HCT116 (cell line): ENCODE measurements around the gene ROBO1. TPM values are rescaled to one million over a fixed set of nuclear protein-coding genes. Genes with fewer than 3 reads are reported as not detected.

Source experiments
- ATAC-seq: fragments of 200-7000 bp; cut with Tn5 transposase; 2 replicates; pipeline ENCODE4 v1.9.1; 2020; ENCODE audit warnings: mild to moderate bottlenecking, moderate library complexity
- BruUV-seq: library from RNA; stranded (reverse); fragments of 400-500 nt; replicated peaks from 2 replicates; lab custom pipeline; 2021; lab: Mats Ljungman, UMichigan
- CTCF ChIA-PET: fragments of 300-600 bp; sonication (Branson Sonifier 250); formaldehyde crosslinking; loops from one replicate; lab custom pipeline; 2021; ENCODE audit warnings: antibody characterized with exemption; lab: Charles Lee
- POLR2A ChIA-PET: fragments of 300-600, 350-600 bp; sonication (Branson Sonifier 250); formaldehyde crosslinking; loops from one replicate; lab custom pipeline; 2021; ENCODE audit warnings: antibody characterized with exemption; lab: Charles Lee
- RAD21 ChIA-PET, 2 experiments: fragments of 300-600 bp; sonication (Branson Sonifier 250); formaldehyde crosslinking; loops; one replicate each; lab custom pipeline; 2023; ENCODE audit warnings: low total read pairs in 2 of 2; ENCODE audit not compliant: uncharacterized antibody in 2 of 2, unreplicated experiment in 2 of 2, low non-redundant PET in 1 of 2; lab: Charles Lee
- DNase-seq: peaks from one replicate; pipeline ENCODE4 v3.0.0-alpha.2; 2010; ENCODE audit warnings: low read depth, low spot score
- H2AFZ ChIP-seq: fragments of 200-600 bp; shearing (Covaris generic), sonication (generic); 2 replicates; pipeline ENCODE4 v1.6.1; 2017; ENCODE audit warnings: low read depth, mixed run types, mixed read lengths, antibody characterized with exemption, low read length; ENCODE audit not compliant: poor library complexity, severe bottlenecking
- H3K27ac ChIP-seq: 2 replicates; pipeline ENCODE4 v1.5.1; 2012; ENCODE audit warnings: low read depth, low read length
- H3K27me3 ChIP-seq: fragments of 200-600 bp; sonication (generic); 2 replicates; pipeline ENCODE4 v1.6.1; 2016; ENCODE audit warnings: mixed run types, low read length, mixed read lengths; ENCODE audit not compliant: insufficient read depth
- H3K36me3 ChIP-seq, 2 experiments: fragments of 200-500 bp in 1 of 2; fragments of 200-600 bp in 1 of 2; sonication (Bioruptor generic) in 1 of 2; sonication (generic) in 1 of 2; 2 replicates each; pipeline versions ENCODE4 v1.5.1 to v1.6.1; 2014 to 2016; ENCODE audit warnings: low read length in 2 of 2, inconsistent platforms in 1 of 2, mixed read lengths in 1 of 2, mixed run types in 1 of 2; ENCODE audit not compliant: insufficient read depth in 2 of 2, control insufficient read depth in 1 of 2
- H3K4me1 ChIP-seq, 2 experiments: fragments of 200-600 bp in 1 of 2; sonication (generic) in 1 of 2; 2 replicates each; pipeline versions ENCODE4 v1.5.1 to v1.6.1; 2012 to 2017; ENCODE audit warnings: low read length in 2 of 2, inconsistent platforms in 1 of 2, mild to moderate bottlenecking in 1 of 2, mixed read lengths in 1 of 2, mixed run types in 1 of 2, moderate library complexity in 1 of 2; ENCODE audit not compliant: insufficient read depth in 2 of 2, control insufficient read depth in 1 of 2
- H3K4me2 ChIP-seq: fragments of 200-600 bp; sonication (generic); 2 replicates; pipeline ENCODE4 v1.6.1; 2017; ENCODE audit warnings: mixed run types, low read length, mixed read lengths
- H3K4me3 ChIP-seq, 2 experiments: fragments of 200-600 bp in 1 of 2; sonication (generic) in 1 of 2; replicated peaks in 1 of 2; 2 replicates each; pipeline ENCODE4 v1.5.1; 2011 to 2016; ENCODE audit warnings: low read length in 2 of 2, control low read depth in 1 of 2, low read depth in 1 of 2, mild to moderate bottlenecking in 1 of 2, mixed read lengths in 1 of 2, mixed run types in 1 of 2
- H3K79me2 ChIP-seq: fragments of 200-600 bp; sonication (generic); 2 replicates; pipeline ENCODE4 v1.6.1; 2017; ENCODE audit warnings: mild to moderate bottlenecking, mixed run types, low read length, moderate library complexity, mixed read lengths; ENCODE audit not compliant: insufficient read depth
- H3K9ac ChIP-seq: fragments of 200-600 bp; sonication (generic); 2 replicates; pipeline ENCODE4 v1.6.1; 2016; ENCODE audit warnings: low read length, mixed read lengths
- H3K9me2 ChIP-seq: fragments of 200-600 bp; sonication (generic), shearing (Covaris generic); 2 replicates; pipeline ENCODE4 v1.6.1; 2017; ENCODE audit warnings: mixed run types, mild to moderate bottlenecking, moderate library complexity; ENCODE audit not compliant: insufficient read depth
- H3K9me3 ChIP-seq, 2 experiments: fragments of 200-500 bp in 1 of 2; fragments of 200-600 bp in 1 of 2; sonication (Bioruptor generic) in 1 of 2; sonication (generic) in 1 of 2; 2 replicates each; pipeline ENCODE4 v1.6.1; 2014 to 2017; ENCODE audit warnings: low read length in 2 of 2, mixed read lengths in 2 of 2, inconsistent platforms in 1 of 2, low read depth in 1 of 2, mild to moderate bottlenecking in 1 of 2, mixed run types in 1 of 2, moderate library complexity in 1 of 2; ENCODE audit not compliant: control insufficient read depth in 1 of 2, insufficient read depth in 1 of 2
- H4K20me1 ChIP-seq: fragments of 200-600 bp; sonication (generic), shearing (Covaris generic); 2 replicates; pipeline ENCODE4 v1.6.1; 2017; ENCODE audit warnings: mixed run types, mild to moderate bottlenecking, moderate library complexity; ENCODE audit not compliant: insufficient read depth
- ATF3 ChIP-seq: IDR thresholded peaks from 2 replicates; pipeline ENCODE4 v1.6.1; 2012
- CBX3 ChIP-seq: IDR thresholded peaks from 2 replicates; pipeline ENCODE4 v1.6.1; 2012; ENCODE audit warnings: low read depth
- CEBPB ChIP-seq: IDR thresholded peaks from 2 replicates; pipeline ENCODE4 v1.6.1; 2012; ENCODE audit warnings: low read depth
- CTCF ChIP-seq, 3 experiments: fragments of 200-600 bp in 1 of 3; sonication (generic) in 1 of 3; IDR thresholded peaks in 2 of 3; conservative IDR thresholded peaks in 1 of 3; 2 replicates each; pipeline ENCODE4 v1.5.1; 2012 to 2017; ENCODE audit warnings: low read depth in 2 of 3, low read length in 2 of 3, antibody characterized with exemption in 1 of 3, borderline replicate concordance in 1 of 3, control low read depth in 1 of 3, mild to moderate bottlenecking in 1 of 3, mixed read lengths in 1 of 3, mixed run types in 1 of 3, moderate library complexity in 1 of 3; ENCODE audit not compliant: insufficient read depth in 1 of 3
- EGR1 ChIP-seq: IDR thresholded peaks from 2 replicates; pipeline ENCODE4 v1.6.1; 2012; ENCODE audit warnings: low read depth
- ELF1 ChIP-seq: IDR thresholded peaks from 2 replicates; pipeline ENCODE4 v1.6.1; 2012; ENCODE audit warnings: low read depth, borderline replicate concordance
- EZH2 ChIP-seq: fragments of 200-600 bp; sonication (generic); IDR thresholded peaks from 2 replicates; pipeline ENCODE4 v1.6.1; 2017; ENCODE audit warnings: antibody characterized with exemption, mixed run types
- EZH2phosphoT487 ChIP-seq: fragments of 200-600 bp; IDR thresholded peaks from 2 replicates; pipeline ENCODE4 v1.6.1; 2018; ENCODE audit warnings: antibody characterized with exemption, borderline replicate concordance
- FOSL1 ChIP-seq: IDR thresholded peaks from 2 replicates; pipeline ENCODE4 v1.6.1; 2012; ENCODE audit warnings: low read depth
- JUND ChIP-seq: IDR thresholded peaks from 2 replicates; pipeline ENCODE4 v1.6.1; 2012
- MAX ChIP-seq: IDR thresholded peaks from 2 replicates; pipeline ENCODE4 v1.6.1; 2012
- POLR2A ChIP-seq: IDR thresholded peaks from 2 replicates; pipeline ENCODE4 v1.7.0; 2011; ENCODE audit warnings: borderline replicate concordance; ENCODE audit not compliant: insufficient read depth, insufficient read length; ENCODE audit errors: extremely low read depth
- POLR2AphosphoS5 ChIP-seq: IDR thresholded peaks from 2 replicates; pipeline ENCODE4 v1.6.1; 2011; ENCODE audit warnings: mild to moderate bottlenecking, low read depth, low read length, moderate library complexity
- RAD21 ChIP-seq: IDR thresholded peaks from 2 replicates; pipeline ENCODE4 v1.6.1; 2012; ENCODE audit warnings: low read depth, mild to moderate bottlenecking
- SIN3A ChIP-seq: IDR thresholded peaks from 2 replicates; pipeline ENCODE4 v1.6.1; 2012; ENCODE audit warnings: low read depth
- TCF7L2 ChIP-seq: IDR thresholded peaks from 2 replicates; pipeline ENCODE4 v1.7.0; 2011; ENCODE audit warnings: borderline replicate concordance, inconsistent platforms; ENCODE audit not compliant: insufficient read depth, insufficient read length; ENCODE audit errors: extremely low read depth
- YY1 ChIP-seq: IDR thresholded peaks from 2 replicates; pipeline ENCODE4 v1.6.1; 2011; ENCODE audit warnings: low read length, low read depth, moderate library complexity, mild to moderate bottlenecking; ENCODE audit not compliant: insufficient replicate concordance; ENCODE audit errors: extremely low read depth
- ZNF274 ChIP-seq: fragments of 200-500 bp; sonication (Bioruptor generic); IDR thresholded peaks from 2 replicates; pipeline ENCODE4 v1.6.1; 2014; ENCODE audit warnings: mild to moderate bottlenecking, low read depth, low read length, inconsistent platforms
- intact Hi-C: fragments of 100-400 bp; cut with micrococcal nuclease; formaldehyde crosslinking; loops from 2 replicates; pipeline ENCODE4 v1.10.0; 2022
- total RNA-seq: library from RNA; stranded (reverse); gene quantifications from one replicate; pipeline ENCODE4 v1.2.1, GENCODE V29; 2021; ENCODE audit not compliant: unreplicated experiment

Gene ROBO1
- total RNA-seq, 1 experiment from 2014 or later, result 0.27 TPM

DNA sequence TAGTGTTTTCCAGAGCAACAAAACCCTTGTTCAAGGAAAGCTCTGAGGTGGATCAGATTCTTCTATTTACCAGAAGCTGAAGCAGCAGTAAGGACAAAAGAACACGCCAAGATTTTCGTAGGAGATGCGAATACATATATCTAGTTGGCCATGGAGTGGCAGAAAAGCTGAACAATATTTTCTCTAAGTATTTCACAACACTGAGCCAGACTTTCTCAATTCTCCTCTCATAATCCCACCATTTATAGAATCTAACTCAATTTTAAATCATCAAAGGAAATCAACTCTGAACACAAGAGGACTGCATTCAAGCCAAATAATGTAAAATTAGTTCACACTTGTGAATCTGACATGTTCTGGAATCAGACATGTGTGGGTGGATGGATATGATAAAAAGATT lies 775.0 kb downstream of the ROBO1 start:
- ChIA-PET POLR2A (no interaction called here), RAD21 (no interaction called here), CTCF (no interaction called here)
- H3K27ac ChIP-seq, result no peak overlapping the region
- no peak overlapping the region for H3K4me3 ChIP-seq
- no peaks in the 10 kb centered on the region for H3K4me1 ChIP-seq
- no peak overlapping the region for H3K4me2 ChIP-seq
- no TSS peak for BruUV-seq
- intact Hi-C loops, result no loop called here
- H3K27me3 ChIP-seq, result no peaks in the 10 kb centered on the region
- H4K20me1 ChIP-seq, result no peaks in the 10 kb centered on the region
- H3K9me2 ChIP-seq, result no peaks in the 10 kb centered on the region
- H3K9ac ChIP-seq, result no peak overlapping the region
- TF ChIP-seq CBX3, result no peak
- no peak for TF ChIP-seq SIN3A
- no peak for TF ChIP-seq FOSL1
- no peak for TF ChIP-seq POLR2AphosphoS5
- TF ChIP-seq ZNF274, result no peak
- TF ChIP-seq CTCF (IDR thresholded peaks at IDR 0.05 in 2 of 3, conservative IDR thresholded peaks at IDR 0.05 in 1 of 3; ENCODE audit: borderline replicate concordance in 1 of 3, insufficient read depth in 1 of 3, low read depth in 2 of 3, low read length in 2 of 3), result no peak
- TF ChIP-seq YY1, result no peak
- TF ChIP-seq JUND, result no peak
- no peak for TF ChIP-seq MAX
- TF ChIP-seq TCF7L2, result no peak
- TF ChIP-seq CEBPB, result no peak
- TF ChIP-seq ATF3, result no peak
- TF ChIP-seq EGR1, result no peak
- no peak for TF ChIP-seq POLR2A
- no peak for TF ChIP-seq RAD21
- no peak for TF ChIP-seq EZH2phosphoT487
- TF ChIP-seq EZH2, result no peak
- TF ChIP-seq ELF1, result no peak
- TF ChIP-seq, all 23 proteins: peak for 0
- DNase-seq (no peak), ATAC-seq (no peak)
- Histone ChIP-seq H3K36me3 (no peaks in the 10 kb centered on the region), H3K79me2 (no peaks in the 10 kb centered on the region), H2AFZ (no peak overlapping the region), H3K9me3 (peaks cover 9 to 19% of the 10 kb centered on the region in 2 experiments; a peak in 2 of 4 replicates)
